Common myeloid progenitor, CD34-positive (primary cell): ENCODE measurements around the gene GASK1A.

ENCODE experiments used
- CTCF ChIA-PET: fragments of 350-600 bp; sonication (Branson Sonifier 250); formaldehyde crosslinking; loops from one replicate; lab custom pipeline; 2021; ENCODE audit warnings: antibody characterized with exemption; lab: Charles Lee
- POLR2A ChIA-PET: fragments of 350-600 bp; sonication (Branson Sonifier 250); formaldehyde crosslinking; loops from one replicate; lab custom pipeline; 2021; ENCODE audit warnings: antibody characterized with exemption; lab: Charles Lee
- DNase-seq, 3 donors: peaks; one replicate each; pipeline versions ENCODE4 v3.0.0 to v3.0.0-alpha.2; 2013
- H3K27ac ChIP-seq, 2 experiments: 1 replicate in 1 of 2; 2 replicates in 1 of 2; pipeline ENCODE4 v1.7.0; 2013; ENCODE audit warnings: inconsistent platforms in 2 of 2, low read length in 2 of 2, mild to moderate bottlenecking in 2 of 2, low read depth in 1 of 2, moderate library complexity in 1 of 2; ENCODE audit not compliant: severe bottlenecking in 2 of 2, insufficient read depth in 1 of 2, poor library complexity in 1 of 2
- H3K27me3 ChIP-seq, 5 experiments: replicated peaks in 2 of 5; 1 replicate in 3 of 5; 2 replicates in 2 of 5; pipeline versions ENCODE4 v1.6.1 to v1.7.0; 2013; ENCODE audit warnings: low read length in 4 of 5, mild to moderate bottlenecking in 2 of 5, moderate library complexity in 2 of 5, inconsistent platforms in 1 of 5; ENCODE audit not compliant: insufficient read depth in 5 of 5, control insufficient read depth in 4 of 5
- H3K36me3 ChIP-seq, 4 experiments: 1 replicate in 2 of 4; 2 replicates in 2 of 4; pipeline versions ENCODE4 v1.6.1 to v1.7.0; 2013; ENCODE audit warnings: low read length in 3 of 4, control low read depth in 1 of 4, mild to moderate bottlenecking in 1 of 4; ENCODE audit not compliant: control insufficient read depth in 4 of 4, insufficient read depth in 4 of 4
- H3K4me1 ChIP-seq, 4 experiments: 1 replicate in 3 of 4; 2 replicates in 1 of 4; pipeline versions ENCODE4 v1.6.1 to v1.7.1; 2013; ENCODE audit warnings: low read length in 3 of 4, mild to moderate bottlenecking in 3 of 4, control low read depth in 1 of 4, inconsistent platforms in 1 of 4, moderate library complexity in 1 of 4; ENCODE audit not compliant: control insufficient read depth in 4 of 4, insufficient read depth in 4 of 4; ENCODE audit errors: control extremely low read depth in 1 of 4
- H3K4me3 ChIP-seq, 7 experiments: 1 replicate in 4 of 7; 2 replicates in 3 of 7; pipeline versions ENCODE4 v1.5.1 to v1.7.0; 2013; ENCODE audit warnings: mild to moderate bottlenecking in 7 of 7, low read length in 6 of 7, moderate library complexity in 6 of 7, inconsistent platforms in 2 of 7, low read depth in 2 of 7, control low read depth in 1 of 7; ENCODE audit not compliant: insufficient read depth in 4 of 7, control insufficient read depth in 1 of 7; ENCODE audit errors: extremely low read depth in 1 of 7
- H3K9me3 ChIP-seq, 5 experiments: 1 replicate in 4 of 5; 2 replicates in 1 of 5; pipeline versions ENCODE4 v1.6.1 to v1.7.1; 2013; ENCODE audit warnings: low read length in 4 of 5, mild to moderate bottlenecking in 2 of 5, inconsistent platforms in 1 of 5, low read depth in 1 of 5, moderate library complexity in 1 of 5; ENCODE audit not compliant: control insufficient read depth in 4 of 5, insufficient read depth in 2 of 5; ENCODE audit errors: control extremely low read depth in 1 of 5
- WGBS: methylation state at CpG from one replicate; pipeline ENCODE4 v1.1.5; 2013; ENCODE audit not compliant: insufficient coverage; 5-methylcytosine and 5-hydroxymethylcytosine counted together

GASK1A gene

GRCh38 chr3:43034200-43034599 lies 55.1 kb downstream of the GASK1A start:
- POLR2A ChIA-PET: no interaction called here
- WGBS: 100% methylated on average over 2 of the region's 4 CpGs
- DNase-seq: no peak
- Histone ChIP-seq H3K27me3 (no peaks in the 10 kb centered on the region), H3K27ac (no peak overlapping the region), H3K4me3 (no peak overlapping the region), H3K4me1 (no peaks in the 10 kb centered on the region), H3K36me3 (no peaks in the 10 kb centered on the region), H3K9me3 (no peaks in the 10 kb centered on the region)
- CTCF ChIA-PET: no interaction called here

GRCh38 chr3:43034911-43035310 lies 55.8 kb downstream of the GASK1A start:
- CTCF ChIA-PET: no interaction called here
- DNase-seq: no peak
- H3K4me1 ChIP-seq: no peaks in the 10 kb centered on the region
- no peaks in the 10 kb centered on the region for H3K36me3 ChIP-seq
- no peaks in the 10 kb centered on the region for H3K27me3 ChIP-seq
- POLR2A ChIA-PET: no interaction called here
- 96% methylated on average over 4 of the region's 4 CpGs for WGBS
- H3K9me3 ChIP-seq: no peaks in the 10 kb centered on the region
- no peak overlapping the region for H3K4me3 ChIP-seq
- no peak overlapping the region for H3K27ac ChIP-seq

GRCh38 chr3:43035801-43036365 lies 56.8 kb downstream of the GASK1A start:
- no peaks in the 10 kb centered on the region for H3K4me1 ChIP-seq
- no peak overlapping the region for H3K27ac ChIP-seq
- no peaks in the 10 kb centered on the region for H3K36me3 ChIP-seq
- WGBS: 98% methylated on average over 4 of the region's 5 CpGs
- POLR2A ChIA-PET: no interaction called here
- H3K27me3 ChIP-seq: no peaks in the 10 kb centered on the region
- no peak overlapping the region for H3K4me3 ChIP-seq
- CTCF ChIA-PET: no interaction called here
- no peak for DNase-seq
- no peaks in the 10 kb centered on the region for H3K9me3 ChIP-seq

DNA sequence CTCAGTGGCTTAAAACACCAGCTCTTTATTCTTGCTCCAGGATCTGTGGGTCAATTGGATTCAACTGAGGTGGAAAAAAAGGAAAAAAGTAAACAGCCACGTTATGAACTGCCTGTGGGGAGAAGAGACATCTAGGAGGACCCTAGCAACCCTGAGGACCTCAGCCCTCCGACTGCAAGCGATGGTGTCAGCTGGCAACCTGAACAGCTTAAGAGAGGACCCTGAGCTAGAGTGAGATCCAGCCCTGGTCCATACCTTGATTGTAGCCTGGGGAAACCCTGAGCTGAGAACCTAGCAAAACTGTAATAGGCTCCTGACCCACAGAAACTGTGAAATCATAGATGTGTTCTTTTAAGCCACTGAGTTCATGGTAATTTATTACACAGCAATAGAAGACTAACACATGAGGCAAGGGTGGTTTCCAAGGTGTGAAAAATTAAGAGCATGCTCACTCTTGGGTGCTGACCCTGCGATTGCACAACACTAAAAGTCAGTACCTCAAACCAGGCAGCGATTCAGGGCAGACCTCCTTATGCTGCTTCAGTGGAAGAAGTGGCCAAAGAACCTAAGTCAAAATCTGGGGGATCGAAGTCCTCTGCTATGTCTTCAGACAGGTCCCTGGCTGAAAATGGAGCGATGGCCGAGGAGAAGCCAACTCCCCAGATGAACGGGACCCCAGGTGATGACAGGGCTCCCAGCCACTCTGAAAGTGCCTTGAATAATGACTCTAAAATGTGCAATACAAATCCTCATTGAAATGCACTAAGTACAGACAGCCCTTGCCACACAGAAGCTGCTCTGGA lies 57.7 kb downstream of the GASK1A start:
- no peak overlapping the region for H3K4me3 ChIP-seq
- ChIA-PET POLR2A (no interaction called here), CTCF (no interaction called here)
- H3K4me1 ChIP-seq: no peaks in the 10 kb centered on the region
- no peaks in the 10 kb centered on the region for H3K36me3 ChIP-seq
- H3K9me3 ChIP-seq: no peaks in the 10 kb centered on the region
- H3K27me3 ChIP-seq: no peaks in the 10 kb centered on the region
- DNase-seq: no peak
- no peak overlapping the region for H3K27ac ChIP-seq
- 97% methylated on average over 9 of the region's 9 CpGs for WGBS

DNA sequence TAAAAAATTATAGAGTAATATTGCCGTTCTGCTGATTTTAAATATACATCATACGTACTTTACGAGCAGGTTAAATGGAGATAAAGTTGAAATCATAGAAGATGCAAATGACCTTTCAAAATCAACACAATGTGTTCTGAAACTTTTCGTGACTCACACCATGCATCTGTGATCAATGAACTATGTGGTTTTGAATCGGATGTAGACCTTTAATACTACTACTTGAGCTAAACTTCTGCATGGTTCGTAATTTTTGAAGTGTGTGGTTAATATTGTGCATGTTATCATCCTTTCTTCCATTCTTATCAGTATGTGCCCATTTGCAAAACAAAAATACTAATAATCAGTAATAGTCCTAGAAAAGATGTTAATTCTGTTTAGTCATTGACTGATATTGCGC lies 58.9 kb downstream of the GASK1A start:
- H3K27ac ChIP-seq: no peak overlapping the region
- H3K27me3 ChIP-seq: no peaks in the 10 kb centered on the region
- no peaks in the 10 kb centered on the region for H3K4me1 ChIP-seq
- POLR2A ChIA-PET: no interaction called here
- H3K9me3 ChIP-seq: peaks cover 0 to 3% (median 0%) of the 10 kb centered on the region in 5 experiments
- no peak overlapping the region for H3K4me3 ChIP-seq
- WGBS: 95% methylated on average over 3 of the region's 7 CpGs
- DNase-seq: no peak
- CTCF ChIA-PET: no interaction called here
- H3K36me3 ChIP-seq: no peaks in the 10 kb centered on the region

- no peak for DNase-seq
- Histone ChIP-seq H3K36me3 (no peaks in the 10 kb centered on the region), H3K4me3 (no peak overlapping the region), H3K9me3 (peaks cover 0 to 30% (median 13%) of the 10 kb centered on the region in 5 experiments), H3K27ac (no peak overlapping the region), H3K4me1 (no peaks in the 10 kb centered on the region), H3K27me3 (no peaks in the 10 kb centered on the region)
- WGBS: 100% methylated on average over 2 of the region's 2 CpGs
- ChIA-PET CTCF (no interaction called here), POLR2A (no interaction called here)
Observed at GRCh38 chr3:43041517-43041916, 62.4 kb downstream of the GASK1A start.

DNA sequence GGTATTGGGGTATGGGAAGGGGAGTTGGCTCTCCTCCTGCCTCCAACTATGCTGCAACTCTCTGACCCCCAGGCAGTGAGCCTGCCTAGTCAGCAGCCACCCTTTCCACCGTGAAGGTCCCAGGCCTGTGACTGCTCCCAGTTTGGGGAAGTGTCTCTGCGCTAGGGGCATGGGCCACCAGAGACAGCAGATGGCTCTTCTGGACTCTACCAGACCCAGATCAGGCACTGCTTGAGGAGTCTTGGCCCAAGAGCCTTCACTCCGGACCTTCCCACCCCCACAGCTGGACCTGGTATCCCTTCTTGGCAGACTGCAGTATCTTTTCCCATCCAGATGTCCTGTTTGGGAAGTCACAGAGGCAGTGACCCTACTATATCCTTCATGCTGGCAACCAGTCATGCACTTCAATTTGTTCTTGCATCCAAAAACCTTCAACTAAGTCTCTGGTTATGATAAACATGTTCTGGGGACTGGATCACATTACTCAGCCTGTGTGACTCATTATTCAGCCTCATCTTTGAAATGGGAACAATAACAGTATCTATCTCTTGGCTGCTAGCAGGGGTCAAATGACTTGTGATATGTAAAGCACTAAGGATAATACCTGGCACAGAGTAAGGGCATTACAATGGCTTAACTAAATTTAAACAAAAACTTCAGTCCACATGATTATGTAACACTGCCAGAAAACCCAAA lies 64.1 kb downstream of the GASK1A start:
- H3K27me3 ChIP-seq: no peaks in the 10 kb centered on the region
- H3K4me1 ChIP-seq: no peaks in the 10 kb centered on the region
- WGBS: 92% methylated on average over 3 of the region's 3 CpGs
- ChIA-PET POLR2A (no interaction called here), CTCF (no interaction called here)
- no peak overlapping the region for H3K4me3 ChIP-seq
- no peak for DNase-seq
- peaks cover 0 to 45% (median 13%) of the 10 kb centered on the region in 5 experiments for H3K9me3 ChIP-seq
- no peak overlapping the region for H3K27ac ChIP-seq
- H3K36me3 ChIP-seq: no peaks in the 10 kb centered on the region
